ENCODE measurements around the gene AKAP8. TPM values are rescaled to one million over a fixed set of nuclear protein-coding genes. Genes with fewer than 3 reads are reported as not detected.
"Not testable (repeated sequence)": the region's sequence is repeated elsewhere in the genome, so short reads cannot be mapped to it uniquely, and the experiment has no call there.

The AKAP8 gene
- total RNA-seq, 1 donor from 2014 or later = 23.8 TPM

DNA sequence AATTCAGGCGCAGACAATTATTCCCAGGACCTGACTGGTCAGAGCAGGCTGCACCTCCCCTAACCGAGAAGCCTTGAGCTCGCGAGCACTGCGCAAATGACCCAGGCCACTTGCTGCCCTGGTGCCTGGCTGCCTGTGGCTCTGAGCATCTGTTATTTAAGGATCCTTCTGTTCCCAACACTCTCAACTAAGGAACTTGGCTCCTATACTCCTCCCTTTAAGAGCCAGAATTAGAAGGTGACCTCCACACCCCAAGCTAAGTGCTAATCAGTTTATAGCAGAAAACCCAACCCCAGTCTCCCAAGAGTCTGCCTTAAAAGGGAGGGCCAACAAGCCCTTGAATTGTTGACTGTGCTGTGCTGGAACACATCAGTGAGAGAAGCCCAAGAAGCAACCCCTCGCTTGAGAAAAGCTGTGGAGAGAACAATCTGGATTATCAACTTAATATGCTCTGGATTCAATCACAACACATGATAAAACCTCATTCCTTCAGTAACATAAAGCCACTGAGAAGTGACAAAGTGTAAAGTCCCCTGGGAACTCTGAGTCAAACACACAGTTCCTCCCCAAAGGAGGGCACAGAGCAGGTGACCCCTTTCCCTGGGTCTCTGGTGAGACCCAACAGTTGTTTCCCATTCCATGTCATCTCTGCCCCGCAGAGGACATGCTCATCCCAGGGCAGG is 24.7 kb upstream of the AKAP8 start:
- no peak for DNase-seq (ENCODE audit: low spot score)

DNA sequence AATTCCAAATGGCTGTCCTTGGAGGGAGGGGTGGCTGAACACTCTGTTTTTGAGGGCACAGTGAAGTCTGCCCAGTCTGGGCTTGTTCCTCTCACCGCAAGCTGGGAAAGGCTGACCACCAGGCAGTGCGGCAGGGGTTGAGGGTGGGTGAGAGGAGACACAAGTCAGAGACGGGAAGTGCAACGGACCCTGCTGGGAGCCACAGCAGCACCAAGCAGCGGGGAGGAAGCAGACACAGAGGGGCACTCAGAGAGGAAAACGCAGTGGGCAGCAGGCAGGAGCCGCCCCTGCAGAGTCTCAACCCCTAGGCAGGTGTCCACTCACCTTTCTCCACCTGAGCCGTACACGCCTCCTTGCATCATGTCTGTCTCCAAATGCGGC is 23.6 kb upstream of the AKAP8 start:
- no peak for DNase-seq (ENCODE audit: low spot score)

DNA sequence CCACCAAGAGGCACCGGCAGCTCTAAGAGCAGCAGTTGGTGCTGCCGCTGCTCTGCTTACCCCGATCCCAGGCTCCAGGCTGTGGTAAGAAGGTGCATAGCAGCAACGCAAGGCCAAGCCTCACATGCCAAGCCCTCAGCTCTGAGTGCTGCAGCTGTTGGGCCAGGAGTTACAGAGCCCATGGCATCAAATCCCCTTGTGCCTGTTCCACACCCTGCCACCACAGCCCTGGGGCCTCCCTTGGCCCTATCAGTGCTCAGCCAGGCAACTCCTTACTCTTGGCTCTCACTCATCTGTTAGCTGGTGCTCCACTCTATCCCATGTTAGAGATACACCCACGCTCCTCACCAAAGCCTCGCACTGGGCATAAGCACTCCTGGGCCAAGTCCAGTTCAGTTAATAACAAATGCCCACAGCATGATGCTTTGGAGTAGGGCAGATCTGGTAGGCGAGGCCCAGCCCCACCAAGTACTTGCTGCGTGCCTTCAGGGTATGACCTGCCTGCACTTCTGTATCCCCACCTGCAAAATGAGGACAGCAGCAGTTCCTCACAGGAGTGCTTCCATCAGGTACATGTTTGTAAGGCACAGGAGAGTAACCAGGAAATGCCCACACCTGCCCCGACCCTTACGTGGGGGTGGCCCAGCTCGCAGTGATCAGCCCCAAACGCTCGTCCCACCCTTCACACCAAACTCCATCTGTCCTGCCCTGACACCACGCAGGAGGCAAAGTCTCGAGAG is 23.0 kb upstream of the AKAP8 start:
- DNase-seq (ENCODE audit: low spot score) = no peak

DNA sequence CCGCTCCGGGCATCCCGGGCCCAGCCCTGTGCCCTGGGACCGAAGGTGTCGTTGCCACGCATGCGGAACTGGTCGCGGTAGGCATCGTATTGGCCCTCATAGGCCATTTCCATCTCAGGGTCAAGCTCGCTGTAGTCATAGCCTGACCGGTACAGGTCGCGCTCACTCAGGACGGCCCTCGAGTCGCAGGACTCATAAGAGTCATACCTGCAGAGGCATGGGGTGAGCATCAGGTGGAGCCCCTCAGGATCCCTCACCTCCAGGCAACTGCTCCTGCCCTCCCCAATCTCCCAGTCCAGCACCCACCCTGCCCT is 21.8 kb upstream of the AKAP8 start:
- DNase-seq (ENCODE audit: low spot score) = no peak

DNA sequence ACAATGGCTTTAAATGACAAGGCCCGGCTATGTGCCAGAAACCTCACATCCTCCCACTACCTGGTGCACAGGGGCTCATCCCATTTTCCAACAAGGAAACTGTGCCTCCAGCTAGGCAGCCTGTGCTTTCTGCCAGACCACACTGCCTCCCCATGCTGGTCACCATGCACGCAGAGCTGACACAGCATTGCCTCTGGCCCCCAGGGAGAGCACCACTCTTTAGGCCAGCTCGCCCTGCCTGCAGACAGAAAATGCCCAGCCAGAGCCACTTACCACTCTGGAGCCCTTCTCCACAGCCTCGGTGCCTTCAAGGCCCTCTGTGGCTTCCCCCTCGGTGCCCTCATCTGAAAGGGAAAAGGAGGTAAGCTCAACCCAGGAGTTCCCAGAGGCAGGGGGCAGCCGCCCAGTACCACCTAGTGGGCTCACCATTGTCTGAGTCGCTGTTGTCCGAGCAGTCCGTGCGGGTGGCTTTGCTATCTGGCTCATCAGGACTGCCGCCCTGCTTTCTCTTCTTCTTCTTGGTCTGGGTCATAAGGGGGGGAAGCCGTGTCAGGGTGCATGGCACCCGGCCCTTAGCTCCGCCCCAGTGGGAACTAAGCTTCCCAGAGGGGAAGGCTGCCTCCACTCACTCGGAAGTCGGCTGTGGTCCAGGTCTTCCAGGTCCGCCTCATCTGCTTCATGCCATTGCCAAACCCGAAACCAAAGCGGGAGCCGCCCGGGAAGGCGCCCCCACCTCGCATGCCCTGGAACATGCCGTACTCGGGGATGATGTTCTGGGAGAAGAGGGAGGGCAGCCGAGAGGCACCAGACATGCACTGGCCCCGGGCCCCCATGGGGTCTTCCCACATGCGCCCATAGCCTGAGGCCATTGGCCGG is 21.2 kb upstream of the AKAP8 start:
- DNase-seq (ENCODE audit: low spot score) = no peak

DNA sequence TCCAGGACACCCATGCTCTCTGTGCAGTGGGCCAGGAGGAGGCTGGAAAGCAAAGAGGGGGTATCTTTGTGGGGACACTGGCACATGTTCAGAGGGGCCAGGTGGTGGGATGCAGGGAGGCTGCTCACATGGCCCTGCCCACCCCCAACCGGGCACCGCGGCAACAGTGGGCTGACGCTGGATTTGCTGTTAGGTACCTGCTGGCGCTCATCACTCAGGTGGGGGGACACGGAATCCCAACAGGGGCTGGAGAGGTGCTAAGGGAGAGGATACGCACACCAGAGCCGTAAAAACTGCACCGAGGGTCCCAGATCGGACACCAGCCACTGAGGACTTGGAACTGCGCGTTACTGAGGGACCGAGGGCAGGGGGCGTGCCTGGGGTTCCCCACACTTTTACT is 20.0 kb upstream of the AKAP8 start:
- DNase-seq (ENCODE audit: low spot score) = no peak

DNA sequence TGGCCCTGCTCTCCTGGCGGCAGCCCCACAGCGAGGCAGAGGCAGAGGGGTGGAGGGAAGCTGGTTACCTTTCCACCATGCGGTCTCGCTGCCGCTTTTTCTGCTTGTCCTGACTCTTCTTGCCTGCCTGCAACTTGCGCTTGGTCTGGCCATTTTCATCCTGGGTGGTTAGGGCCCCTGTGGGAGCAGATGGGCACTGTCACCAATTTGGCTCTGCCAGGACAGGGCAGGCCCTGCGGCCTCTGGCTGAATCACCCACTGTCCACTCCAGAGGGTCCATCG is 19.6 kb upstream of the AKAP8 start:
- DNase-seq (ENCODE audit: low spot score) = no peak

DNA sequence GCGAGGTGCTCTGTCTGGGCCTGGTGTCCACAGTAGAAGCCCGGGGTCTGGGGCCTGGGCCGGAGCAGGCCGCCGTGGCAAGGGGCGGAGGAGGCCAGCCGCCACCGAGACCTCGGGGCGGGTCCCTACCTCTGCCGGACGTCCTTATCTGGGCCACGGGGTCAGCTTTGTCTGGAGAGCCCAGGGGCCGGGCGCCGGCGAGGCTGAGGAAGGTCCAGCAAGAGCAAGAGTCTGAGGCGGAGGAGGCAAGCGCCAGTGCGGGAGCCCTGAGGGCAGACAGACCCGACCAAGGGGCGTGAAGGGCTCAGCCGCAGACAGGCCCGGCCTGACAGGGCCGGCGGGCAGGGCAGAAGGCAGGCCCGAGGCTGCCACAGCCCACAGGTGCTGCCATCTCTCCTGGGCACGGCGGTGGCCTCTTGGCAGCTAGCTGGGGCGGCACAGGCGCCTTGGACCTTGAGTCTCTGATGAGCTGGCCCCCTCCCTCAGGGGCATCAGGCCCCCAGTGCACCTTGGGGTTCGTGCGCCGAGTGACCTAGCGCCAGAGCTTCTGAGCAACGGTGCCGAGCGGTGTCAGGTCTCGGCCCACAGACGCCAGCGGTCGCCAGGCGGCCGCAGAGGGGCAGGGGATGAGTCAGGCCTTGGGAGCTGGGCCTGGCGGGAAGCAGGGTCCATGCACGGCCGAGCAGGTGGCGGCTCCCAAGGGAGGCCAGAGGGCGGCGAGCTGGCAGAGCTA is 19.1 kb upstream of the AKAP8 start:
- DNase-seq (ENCODE audit: low spot score) = no peak

DNA sequence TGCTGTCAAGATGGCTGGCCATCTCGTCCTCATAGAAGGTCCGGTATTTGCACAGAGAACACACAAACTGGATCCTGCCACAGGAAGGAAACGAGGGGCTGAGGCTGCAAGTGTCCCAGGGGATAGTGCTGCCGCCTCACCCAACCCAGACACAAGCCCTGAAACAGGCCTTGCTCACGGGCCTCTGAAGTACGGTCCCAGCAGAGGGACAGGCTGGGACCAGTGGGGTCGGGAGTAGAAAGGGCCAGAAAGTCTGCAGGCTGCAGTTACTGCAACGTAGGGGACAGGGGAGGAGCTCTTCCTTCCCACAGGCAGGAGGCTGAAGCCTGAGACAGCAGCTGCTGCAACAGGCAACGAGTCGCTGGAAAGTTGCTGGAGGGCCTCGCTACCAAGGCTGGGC is 18.2 kb upstream of the AKAP8 start:
- no peak for DNase-seq (ENCODE audit: low spot score)

DNA sequence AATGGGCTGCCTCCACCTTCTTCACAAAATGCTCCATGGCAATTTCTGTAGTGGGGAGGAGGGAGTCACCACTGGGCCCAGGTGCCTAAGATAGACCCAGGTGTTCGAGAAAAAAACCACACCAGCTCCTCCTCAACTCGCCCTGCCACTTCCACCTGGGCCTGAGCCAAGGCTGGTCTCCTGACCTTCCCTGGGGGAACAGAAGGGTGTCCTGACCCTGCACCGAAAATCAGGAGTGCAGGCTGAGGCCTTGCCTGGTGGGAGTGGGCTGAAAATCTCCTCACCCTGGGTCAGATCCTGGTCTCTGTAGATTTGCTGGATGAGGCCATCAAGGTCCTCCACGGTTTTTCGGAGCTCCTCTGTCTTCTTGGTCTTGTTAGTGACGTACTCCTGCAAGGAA is 17.6 kb upstream of the AKAP8 start:
- no peak for DNase-seq (ENCODE audit: low spot score)

DNA sequence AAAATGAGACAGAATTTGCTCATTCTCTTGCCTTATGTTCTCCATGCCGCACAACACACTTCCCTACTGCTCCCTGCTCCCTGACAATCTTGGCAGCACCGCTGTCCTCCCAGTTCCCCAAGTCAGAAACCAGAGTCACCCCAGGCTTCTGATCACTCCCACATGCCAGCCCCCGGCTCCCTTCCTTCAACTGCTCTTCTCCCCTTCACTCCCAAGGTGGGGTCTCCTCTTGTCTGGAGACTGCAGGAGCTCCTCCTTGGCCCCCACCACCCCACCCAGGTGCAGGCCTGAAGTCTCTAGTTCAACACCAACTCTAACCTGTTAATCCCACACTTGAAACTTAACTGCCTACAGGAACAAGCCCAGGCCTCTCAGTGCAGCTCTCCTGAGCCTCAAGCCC is 16.8 kb upstream of the AKAP8 start:
- no peak for DNase-seq (ENCODE audit: low spot score)

DNA sequence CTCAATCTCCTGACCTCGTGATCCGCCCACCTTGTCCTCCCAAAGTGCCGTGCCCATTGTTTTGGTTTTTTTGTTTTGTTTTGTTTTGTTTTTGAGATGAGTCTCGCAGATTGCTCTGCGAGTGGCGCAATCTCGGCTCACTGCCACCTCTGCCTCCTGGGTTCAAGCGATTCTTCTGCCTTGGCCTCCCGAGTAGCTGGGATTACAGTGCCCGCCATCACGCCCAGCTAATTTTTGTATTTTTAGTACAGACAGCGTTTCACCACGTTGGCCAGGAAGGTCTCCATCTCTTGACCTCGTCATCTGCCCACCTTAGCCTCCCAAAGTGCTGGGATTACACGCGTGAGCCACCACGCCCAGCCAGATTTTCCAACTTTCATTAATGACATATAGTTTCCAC is 15.7 kb upstream of the AKAP8 start:
- DNase-seq (ENCODE audit: low spot score) = not testable (repeated sequence)

DNA sequence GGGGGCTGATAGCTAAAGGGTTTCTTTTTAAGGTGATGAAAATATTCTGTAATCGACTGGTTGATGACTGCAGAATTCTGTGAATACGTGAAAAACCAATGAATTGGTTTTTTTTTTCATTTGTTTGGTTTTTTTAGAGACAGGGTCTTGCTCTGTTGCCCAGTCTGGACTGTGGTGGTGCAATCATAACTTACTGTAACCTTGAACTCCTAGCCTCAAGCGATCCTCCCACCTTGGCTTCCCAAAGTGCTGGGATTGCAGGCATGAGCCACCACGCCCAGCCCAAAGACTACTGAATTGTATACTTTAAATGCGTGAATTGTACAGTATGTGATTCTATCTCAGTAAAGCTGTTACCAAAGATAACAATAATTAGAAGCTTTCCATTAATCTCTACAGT is 14.8 kb upstream of the AKAP8 start:
- DNase-seq (ENCODE audit: low spot score) = no peak

DNA sequence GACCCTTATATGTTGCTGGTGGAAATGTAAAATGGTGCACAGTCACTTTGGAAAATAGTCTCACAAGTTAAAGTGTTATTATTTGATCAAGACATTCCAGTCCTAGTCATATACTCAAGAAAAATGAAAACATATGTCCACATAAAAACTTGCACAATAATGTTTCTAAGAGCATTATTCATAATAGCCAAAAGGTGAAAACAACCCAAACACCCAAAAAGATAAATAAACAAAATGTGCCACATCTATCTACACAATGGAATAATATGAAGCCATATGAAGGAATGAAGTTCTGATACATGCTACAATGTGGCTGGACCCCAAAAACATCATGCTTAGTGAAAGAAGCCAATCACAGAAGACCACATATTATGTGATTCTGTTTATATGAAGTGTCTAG is 14.4 kb upstream of the AKAP8 start:
- DNase-seq (ENCODE audit: low spot score) = no peak

DNA sequence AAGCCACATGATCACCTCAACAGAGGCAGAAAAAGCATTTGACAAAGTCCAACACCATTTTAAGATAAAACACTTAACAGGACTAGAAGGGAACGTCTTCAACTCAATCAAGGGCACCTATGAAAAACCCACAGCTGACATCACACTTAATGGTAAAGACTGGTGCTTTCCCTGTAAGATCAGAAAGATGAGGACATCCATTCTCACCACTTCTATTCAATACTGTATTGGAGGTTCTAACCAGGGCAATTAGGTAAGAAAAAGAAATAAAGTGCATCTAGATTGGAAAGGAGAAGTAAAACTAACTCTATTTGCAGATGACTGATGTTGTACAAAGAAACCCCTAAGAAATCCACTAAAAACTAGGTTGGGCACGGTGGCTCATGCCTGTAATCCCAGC is 11.2 kb upstream of the AKAP8 start:
- DNase-seq (ENCODE audit: low spot score) = no peak

DNA sequence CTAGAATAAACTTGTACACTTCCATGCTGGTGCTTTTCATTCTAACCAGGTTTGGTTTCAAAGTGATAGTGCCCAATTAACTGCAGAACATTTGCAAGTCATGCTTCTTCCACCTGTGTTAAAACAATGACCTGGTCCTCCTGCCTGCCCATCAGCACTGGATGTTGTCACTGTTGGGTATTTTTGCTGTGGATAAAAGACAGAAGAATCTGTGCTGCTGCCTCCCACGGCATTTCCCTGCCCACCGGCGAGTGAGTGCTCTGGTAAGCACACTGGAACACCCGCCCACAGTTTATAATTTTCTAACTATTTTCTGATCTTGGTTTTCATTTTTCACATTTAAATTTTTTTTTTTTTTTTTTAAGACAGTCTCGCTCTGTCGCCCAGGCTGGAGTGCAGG is 2.3 kb upstream of the AKAP8 start:
- no peak for DNase-seq (ENCODE audit: low spot score)

DNA sequence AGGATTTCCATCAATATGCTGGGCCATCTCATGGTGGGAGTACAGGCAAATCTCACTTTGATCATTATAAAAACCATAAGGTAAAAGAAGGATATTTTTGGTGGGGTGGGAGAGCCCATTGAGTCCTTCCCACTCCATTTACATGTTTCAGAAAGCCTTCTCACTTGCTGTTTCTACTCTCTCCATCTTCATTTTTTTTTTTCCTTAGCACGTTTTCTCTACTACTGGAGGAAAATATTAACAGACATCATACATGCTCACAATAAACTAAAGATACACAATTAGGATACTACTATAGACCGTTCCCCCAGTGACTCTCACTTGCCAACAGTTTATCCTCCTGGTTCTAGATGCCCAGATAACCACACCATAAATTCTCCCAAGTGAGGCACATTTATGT is 1.8 kb upstream of the AKAP8 start:
- DNase-seq (ENCODE audit: low spot score) = no peak

DNA sequence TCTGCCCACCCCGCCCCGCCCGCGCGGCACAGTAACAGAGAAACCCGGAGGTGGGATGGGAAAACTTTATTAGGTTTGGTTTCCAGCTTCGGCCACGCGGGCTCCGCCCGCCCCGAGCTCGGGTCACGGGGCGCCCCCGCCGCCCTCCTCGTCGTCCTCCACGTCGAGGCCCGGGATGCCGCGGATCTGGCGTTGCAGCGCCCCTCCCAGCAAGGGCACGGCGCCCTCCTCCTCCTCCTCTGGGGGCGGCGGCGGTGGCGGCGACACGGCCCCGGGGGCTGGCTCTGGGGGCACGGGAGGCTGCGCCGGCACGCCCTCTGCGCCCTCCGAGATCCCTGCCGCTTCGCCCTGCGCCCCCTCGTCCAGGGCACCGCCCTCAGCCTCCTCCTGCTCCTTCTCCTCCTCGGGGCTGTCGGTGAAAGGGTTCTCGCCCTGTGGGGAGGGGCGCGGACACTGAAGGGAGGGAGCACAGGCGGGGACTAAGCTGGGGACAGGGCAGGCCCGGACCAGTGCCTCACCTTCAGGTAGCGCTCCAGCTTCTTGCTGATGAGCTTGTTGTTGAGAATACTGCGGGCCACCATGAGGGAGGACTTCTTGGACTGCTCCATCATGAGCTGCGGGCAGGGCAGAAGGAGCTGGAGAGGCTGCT is 536 bp upstream of the AKAP8 start:
- DNase-seq (ENCODE audit: low spot score) = peak; percentile 84

DNA sequence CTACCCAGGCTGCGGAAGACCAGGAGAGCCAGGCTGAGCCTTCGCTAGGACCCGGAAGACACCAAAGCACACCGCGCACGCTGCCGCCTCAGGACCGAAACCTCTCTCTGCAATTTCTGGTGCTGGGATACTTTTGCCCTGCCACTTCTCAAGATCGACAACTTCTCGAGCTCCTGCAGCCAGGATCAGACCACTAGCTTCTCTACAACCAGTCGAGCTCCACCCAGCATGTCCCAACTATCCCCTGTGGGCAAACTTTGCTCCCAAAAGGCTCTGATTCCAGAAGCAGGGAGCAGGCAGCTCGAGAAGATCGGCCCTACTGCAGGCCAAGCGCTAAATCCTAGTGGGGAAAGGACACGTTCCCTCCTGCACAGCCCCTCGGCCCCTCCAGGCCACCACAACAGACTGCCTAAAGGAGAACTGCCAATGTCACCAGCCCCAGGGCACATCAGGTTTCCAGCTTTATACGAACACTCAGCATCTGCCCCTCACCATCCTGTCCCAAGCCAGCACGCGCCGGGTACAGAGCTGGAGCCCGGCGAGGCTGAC is 979 bp downstream of the AKAP8 start:
- peak; percentile 68 for DNase-seq (ENCODE audit: low spot score)

DNA sequence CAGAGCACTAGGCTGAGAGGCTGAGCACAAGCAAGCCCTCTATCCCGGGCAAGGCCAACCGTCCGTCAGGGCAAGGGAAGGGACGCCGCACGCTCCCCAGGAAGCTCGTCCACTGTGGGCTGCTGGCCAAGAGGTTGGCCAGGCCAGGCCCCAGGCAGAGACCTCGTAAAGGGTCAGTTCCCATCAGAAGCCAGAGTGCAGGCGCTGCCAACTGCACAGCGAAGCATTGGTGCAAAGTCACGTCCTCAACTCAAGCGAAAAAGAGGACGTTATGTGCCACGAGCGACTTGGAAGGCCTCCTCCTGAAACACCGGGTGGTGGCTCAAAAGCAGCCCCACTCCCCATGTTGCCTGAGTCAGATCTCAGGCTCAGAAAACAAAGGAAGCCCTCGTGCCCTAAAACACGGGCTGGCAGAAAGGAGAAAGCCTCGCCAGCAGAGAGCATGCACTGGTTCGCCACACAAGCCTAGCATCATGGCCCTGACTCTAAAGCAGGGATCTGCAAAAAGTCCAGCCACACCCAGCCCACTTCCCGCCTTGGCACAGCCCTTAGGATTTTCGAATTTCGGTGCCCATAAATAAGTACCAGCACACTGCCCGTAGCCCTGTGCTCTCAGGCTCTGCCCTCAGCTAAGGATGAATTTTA is 4.7 kb downstream of the AKAP8 start:
- DNase-seq (ENCODE audit: low spot score) = no peak

DNA sequence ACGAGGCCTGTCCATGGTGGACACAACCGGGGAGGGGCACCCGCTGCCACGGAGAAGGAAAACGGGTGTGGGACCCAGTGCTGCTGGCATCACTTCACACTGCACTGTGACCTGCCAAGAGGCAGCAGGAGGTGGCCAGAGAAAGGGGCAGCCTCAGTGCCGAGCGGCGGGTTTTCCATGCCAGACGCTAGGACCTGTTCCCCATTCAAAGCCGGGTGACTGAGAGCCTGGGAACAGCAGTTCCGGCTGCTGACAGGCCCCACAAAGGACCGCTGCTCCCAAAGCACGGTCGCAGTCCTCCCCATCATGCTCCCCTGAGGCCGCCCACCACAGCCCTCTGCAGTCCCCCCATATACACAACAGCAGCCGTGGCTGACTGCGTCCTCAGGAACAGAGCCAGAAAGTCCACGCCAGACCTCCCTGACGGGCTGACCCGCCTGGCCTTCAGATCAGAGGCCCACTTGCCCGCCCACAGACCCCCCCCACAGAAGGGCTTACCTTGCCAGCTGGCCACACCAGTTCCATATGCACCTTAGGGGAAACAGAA is 5.4 kb downstream of the AKAP8 start:
- no peak for DNase-seq (ENCODE audit: low spot score)

Measured in umbilical cord (tissue), 2 donors.